ENCODE results near the gene RABGAP1.

GRCh38 chr9:122940749-122941581, at the start of gene RABGAP1:
- no peak for TF ChIP-seq CBX3 (IDR thresholded peaks at IDR 0.05; ENCODE audit: borderline replicate concordance, low read depth)
- peak; percentile 50; the same call in 1 of the 2 replicates for TF ChIP-seq SIN3A (IDR thresholded peaks at IDR 0.05; ENCODE audit: low read depth, low read length)
- no peak for TF ChIP-seq CTCF (IDR thresholded peaks at IDR 0.05 in 2 of 3, conservative IDR thresholded peaks at IDR 0.05 in 1 of 3; ENCODE audit: control insufficient read depth in 2 of 3, extremely low read depth in 1 of 3, insufficient read depth in 1 of 3, low read depth in 3 of 3, low read length in 3 of 3)
- no peak for TF ChIP-seq ZNF24 (IDR thresholded peaks at IDR 0.05)
- TF ChIP-seq POLR2A (IDR thresholded peaks at IDR 0.05; ENCODE audit: low read depth, low read length): peak; percentile 93
- TF ChIP-seq NBN (IDR thresholded peaks at IDR 0.05): peak; percentile 60; the same call in 1 of the 2 replicates
- no peak for TF ChIP-seq USF2 (IDR thresholded peaks at IDR 0.05; ENCODE audit: borderline replicate concordance, low read depth, low read length)
- TF ChIP-seq TAF1 (IDR thresholded peaks at IDR 0.05; ENCODE audit: borderline replicate concordance, low read depth, low read length): no peak; the same call in 1 of the 2 replicates
- TF ChIP-seq NFIC (IDR thresholded peaks at IDR 0.05; ENCODE audit: low read depth, low read length): no peak
- TF ChIP-seq FOS (IDR thresholded peaks at IDR 0.05; ENCODE audit: borderline replicate concordance, extremely low read depth, insufficient read length): no peak
- TF ChIP-seq REST (IDR thresholded peaks at IDR 0.05; ENCODE audit: low read depth, low read length): no peak
- no peak for TF ChIP-seq TARDBP (IDR thresholded peaks at IDR 0.05; ENCODE audit: borderline replicate concordance)
- TF ChIP-seq EZH2 (IDR thresholded peaks at IDR 0.05; ENCODE audit: borderline replicate concordance, control insufficient read depth, low read depth, low read length): no peak
- peak; percentile 32; the same call in 1 of the 2 replicates for TF ChIP-seq GATAD2B (conservative IDR thresholded peaks at IDR 0.05; ENCODE audit: low read depth)
